Adipose tissue (tissue), 3 donors: ENCODE data around the gene TPSAB1. TPM values are rescaled to one million over a fixed set of nuclear protein-coding genes. Genes with fewer than 3 reads are reported as not detected.

Experiments used
- H3K27ac ChIP-seq: one replicate; pipeline ENCODE4 v1.5.1; 2013; ENCODE audit warnings: low read depth, low read length
- WGBS, 3 donors: extraction: QIAGEN DNeasy Blood & Tissue Kit; methylation state at CpG; one replicate each; pipeline ENCODE4 v1.1.7; 2013; 5-methylcytosine and 5-hydroxymethylcytosine counted together
- polyA plus RNA-seq, 3 donors: library from polyadenylated mRNA; stranded (reverse); fragments of 200-250 nt; gene quantifications; one replicate each; pipeline ENCODE4 v1.2.3, GENCODE V29; 2013
- donor health status: healthy with polysubstance abuse.
- donor health status: Bipolar disorder and iron deficiency.
- donor health status: healthy.

The TPSAB1 gene
- polyA plus RNA-seq, 3 donors, result 6.6 to 22.0 (median 10.0) TPM

DNA sequence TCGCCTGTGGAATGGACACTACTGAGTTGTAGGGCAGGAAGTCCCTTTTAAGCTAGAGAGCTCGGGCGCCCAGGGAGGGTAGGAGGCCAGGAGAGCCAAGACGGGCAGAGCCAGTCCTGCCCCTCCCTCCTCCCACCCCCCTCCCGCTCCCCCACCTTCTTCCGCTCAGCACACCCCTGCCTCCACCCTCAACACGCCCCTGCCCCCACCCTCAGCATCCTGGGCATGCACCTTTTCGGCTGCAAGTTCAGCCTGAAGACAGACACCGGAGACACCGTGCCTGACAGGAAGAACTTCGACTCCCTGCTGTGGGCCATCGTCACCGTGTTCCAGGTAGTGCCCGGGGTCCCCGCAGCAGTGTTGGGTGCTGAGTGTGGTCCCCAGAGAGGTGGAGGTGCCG is 33.7 kb upstream of the TPSAB1 start:
- WGBS, 3 donors, result 79 to 82% (median 80%) methylated on average over 16 of the region's 16 CpGs
- H3K27ac ChIP-seq, result no peak overlapping the region

DNA sequence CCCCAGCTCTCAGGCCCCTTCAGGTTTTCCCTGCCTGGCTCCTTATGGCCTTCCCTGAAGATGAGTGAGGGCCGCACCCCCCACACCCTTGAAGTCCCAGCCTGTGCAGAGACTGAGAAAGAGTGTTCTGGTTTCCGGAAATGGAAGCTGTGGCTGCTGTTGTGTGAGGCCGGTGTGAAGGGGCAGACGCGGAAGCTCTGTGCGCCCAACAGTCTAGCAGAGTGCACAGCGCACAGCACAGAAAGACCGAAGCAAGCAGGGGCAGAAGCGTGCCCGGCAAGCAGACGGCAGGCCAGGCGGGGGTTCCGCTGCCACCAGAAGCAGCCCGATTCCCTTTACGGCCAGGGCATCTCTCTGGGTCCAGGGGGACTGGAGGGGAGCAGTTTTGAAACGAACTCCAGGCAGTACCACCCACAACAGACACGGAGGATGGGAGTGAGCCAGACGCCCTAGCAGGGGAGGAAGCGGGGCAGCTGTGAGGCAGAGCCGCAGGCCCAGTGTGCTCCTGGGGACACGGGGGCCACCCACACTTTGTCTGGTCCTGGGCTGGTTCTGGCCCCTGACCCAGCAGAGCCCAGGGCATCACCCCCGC is 32.2 kb upstream of the TPSAB1 start:
- WGBS, 3 donors, result 76 to 81% (median 79%) methylated on average over 22 of the region's 22 CpGs
- no peak overlapping the region for H3K27ac ChIP-seq

DNA sequence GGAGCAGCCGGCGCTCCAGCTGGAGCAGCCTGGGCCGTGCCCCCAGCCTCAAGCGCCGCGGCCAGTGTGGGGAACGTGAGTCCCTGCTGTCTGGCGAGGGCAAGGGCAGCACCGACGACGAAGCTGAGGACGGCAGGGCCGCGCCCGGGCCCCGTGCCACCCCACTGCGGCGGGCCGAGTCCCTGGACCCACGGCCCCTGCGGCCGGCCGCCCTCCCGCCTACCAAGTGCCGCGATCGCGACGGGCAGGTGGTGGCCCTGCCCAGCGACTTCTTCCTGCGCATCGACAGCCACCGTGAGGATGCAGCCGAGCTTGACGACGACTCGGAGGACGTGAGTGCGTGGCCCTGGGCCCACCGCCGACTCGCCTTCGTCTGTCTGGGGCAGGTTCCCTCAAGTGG is 31.4 kb upstream of the TPSAB1 start:
- WGBS, 3 donors, result 90 to 95% (median 93%) methylated on average over 34 to 43 of the region's 43 CpGs
- no peak overlapping the region for H3K27ac ChIP-seq

DNA sequence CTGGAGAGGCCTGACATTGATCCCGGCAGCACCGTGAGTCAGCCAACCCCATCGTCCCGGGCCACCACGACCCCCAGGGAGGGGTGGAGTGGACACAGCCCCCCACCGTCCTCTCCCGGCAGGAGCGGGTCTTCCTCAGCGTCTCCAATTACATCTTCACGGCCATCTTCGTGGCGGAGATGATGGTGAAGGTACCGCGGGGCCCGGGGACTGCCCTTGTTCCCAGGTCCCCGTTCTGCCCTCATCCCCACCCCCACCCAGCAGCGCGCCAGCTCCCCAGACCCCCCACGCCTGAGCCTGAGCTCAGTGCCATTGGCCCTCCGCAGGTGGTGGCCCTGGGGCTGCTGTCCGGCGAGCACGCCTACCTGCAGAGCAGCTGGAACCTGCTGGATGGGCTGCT is 30.0 kb upstream of the TPSAB1 start:
- 84 to 90% (median 85%) methylated on average over 23 of the region's 23 CpGs for WGBS, 3 donors

DNA sequence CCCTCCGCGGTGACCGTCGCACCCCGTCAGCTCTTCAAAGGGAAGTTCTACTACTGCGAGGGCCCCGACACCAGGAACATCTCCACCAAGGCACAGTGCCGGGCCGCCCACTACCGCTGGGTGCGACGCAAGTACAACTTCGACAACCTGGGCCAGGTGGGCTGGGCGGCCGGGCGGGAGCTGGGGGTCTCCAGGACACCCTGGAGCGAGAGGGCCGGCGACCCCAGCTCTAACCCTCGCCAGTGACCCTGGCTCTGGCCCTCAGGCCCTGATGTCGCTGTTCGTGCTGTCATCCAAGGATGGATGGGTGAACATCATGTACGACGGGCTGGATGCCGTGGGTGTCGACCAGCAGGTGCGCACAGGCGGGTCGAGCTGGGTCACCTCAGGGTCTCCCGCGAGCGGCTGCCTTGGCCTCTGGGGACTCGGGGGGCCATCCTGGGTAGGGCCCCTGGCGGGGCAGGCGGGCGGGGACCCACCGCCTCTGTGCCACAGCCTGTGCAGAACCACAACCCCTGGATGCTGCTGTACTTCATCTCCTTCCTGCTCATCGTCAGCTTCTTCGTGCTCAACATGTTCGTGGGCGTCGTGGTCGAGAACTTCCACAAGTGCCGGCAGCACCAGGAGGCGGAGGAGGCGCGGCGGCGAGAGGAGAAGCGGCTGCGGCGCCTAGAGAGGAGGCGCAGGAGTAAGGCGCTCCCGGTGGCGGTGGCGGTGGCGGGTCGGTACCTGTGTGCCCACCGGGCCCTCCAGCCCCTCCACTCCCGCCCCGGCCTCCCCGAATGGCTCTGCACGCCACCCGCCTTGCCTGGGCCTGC is 28.8 kb upstream of the TPSAB1 start:
- H3K27ac ChIP-seq, result no peak overlapping the region
- 90 to 92% (median 92%) methylated on average over 50 to 65 of the region's 65 CpGs for WGBS, 3 donors

More for the DNA sequence above, 30.0 kb upstream of the TPSAB1 start:
- no peak overlapping the region for H3K27ac ChIP-seq

DNA sequence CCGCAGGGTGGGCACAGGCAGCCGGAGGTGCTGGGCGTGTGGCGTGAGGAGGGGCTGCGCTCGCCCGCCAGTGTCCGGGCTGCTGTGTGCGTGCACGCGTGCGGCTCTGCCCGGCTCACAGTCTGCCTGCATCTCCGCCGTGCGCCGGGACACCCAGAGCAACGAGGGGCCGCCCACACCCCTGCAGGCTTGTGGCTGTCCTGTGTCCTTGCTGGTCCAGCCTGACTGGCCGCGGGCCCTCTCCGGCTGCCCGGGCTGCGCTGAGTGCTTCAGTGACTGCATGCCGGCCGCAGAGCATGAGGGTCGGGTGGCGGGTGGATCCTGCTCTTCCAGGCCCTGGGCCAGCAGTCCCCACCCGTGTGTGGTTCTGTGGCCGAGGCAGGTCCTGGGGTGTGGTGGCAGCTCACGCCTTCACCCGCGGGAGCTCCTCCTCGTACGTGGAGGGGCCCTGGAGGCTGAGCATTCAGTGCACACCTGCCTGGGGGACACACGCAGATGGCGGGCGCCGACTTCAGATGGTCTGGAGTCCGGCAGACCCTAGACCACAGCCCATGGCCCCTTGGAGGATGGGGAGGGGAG is 27.8 kb upstream of the TPSAB1 start:
- 86 to 92% (median 92%) methylated on average over 35 to 40 of the region's 40 CpGs for WGBS, 3 donors
- H3K27ac ChIP-seq, result no peak overlapping the region

DNA sequence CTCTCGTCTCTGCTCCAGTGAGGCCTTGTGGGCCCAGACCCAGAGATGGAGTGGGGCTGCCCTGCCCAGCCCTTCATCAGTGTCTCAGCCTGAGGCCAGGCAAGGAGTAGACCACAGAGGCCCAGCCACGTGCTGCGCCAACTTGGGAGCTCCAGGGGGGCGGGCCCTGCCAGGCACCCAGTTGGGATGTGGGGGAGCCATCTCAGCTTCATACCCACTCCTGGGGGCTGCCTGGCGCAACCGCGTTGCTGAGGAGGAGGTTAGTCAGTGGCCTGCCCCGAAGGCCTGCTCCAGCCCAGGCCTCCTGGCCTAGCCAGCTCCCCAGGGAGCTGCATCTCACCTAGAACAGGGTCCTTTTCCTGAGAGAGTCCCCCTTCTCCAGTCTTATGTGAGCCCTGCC is 27.3 kb upstream of the TPSAB1 start:
- 61 to 86% (median 80%) methylated on average over 5 to 8 of the region's 8 CpGs for WGBS, 3 donors
- no peak overlapping the region for H3K27ac ChIP-seq

DNA sequence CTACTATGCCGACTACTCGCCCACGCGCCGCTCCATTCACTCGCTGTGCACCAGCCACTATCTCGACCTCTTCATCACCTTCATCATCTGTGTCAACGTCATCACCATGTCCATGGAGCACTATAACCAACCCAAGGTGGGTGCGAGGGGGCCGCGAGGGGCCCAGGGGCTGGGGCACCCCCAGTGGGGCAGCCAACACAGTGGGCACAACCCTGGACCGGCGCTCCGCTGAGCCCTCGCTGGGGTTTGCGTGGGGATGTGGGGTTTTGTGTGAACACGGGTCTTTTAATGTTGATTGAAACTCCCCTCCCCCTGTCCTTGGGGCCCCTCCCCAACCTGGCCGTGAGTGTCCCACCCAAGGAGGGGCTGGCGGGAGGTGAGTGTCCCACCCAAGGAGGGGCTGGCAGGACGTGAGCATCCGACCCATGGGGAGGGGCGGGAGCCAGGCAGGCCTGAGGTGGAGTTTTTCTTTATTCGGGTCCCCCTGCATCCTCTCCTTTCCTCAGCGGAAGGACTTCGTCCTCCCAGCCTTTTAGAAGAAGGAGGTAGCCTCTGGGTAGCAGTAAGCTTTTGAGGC is 26.6 kb upstream of the TPSAB1 start:
- 77 to 87% (median 81%) methylated on average over 24 to 25 of the region's 25 CpGs for WGBS, 3 donors
- no peak overlapping the region for H3K27ac ChIP-seq

DNA sequence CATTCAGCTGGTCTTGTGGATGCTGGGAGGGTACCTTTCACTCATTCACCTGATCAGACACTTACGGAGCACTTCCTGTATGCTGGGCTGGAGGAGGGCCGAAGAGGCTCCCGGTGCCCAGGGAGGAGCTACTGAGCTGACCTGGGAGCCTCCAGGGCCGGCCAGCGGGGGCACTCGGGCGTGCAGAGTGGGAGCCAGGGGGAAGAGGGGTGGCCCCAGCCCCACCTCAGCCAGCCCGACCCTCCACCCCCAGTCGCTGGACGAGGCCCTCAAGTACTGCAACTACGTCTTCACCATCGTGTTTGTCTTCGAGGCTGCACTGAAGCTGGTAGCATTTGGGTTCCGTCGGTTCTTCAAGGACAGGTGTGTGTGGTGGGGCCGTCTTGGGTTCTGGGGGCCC is 25.8 kb upstream of the TPSAB1 start:
- no peak overlapping the region for H3K27ac ChIP-seq
- 66 to 79% (median 72%) methylated on average over 16 of the region's 16 CpGs for WGBS, 3 donors

DNA sequence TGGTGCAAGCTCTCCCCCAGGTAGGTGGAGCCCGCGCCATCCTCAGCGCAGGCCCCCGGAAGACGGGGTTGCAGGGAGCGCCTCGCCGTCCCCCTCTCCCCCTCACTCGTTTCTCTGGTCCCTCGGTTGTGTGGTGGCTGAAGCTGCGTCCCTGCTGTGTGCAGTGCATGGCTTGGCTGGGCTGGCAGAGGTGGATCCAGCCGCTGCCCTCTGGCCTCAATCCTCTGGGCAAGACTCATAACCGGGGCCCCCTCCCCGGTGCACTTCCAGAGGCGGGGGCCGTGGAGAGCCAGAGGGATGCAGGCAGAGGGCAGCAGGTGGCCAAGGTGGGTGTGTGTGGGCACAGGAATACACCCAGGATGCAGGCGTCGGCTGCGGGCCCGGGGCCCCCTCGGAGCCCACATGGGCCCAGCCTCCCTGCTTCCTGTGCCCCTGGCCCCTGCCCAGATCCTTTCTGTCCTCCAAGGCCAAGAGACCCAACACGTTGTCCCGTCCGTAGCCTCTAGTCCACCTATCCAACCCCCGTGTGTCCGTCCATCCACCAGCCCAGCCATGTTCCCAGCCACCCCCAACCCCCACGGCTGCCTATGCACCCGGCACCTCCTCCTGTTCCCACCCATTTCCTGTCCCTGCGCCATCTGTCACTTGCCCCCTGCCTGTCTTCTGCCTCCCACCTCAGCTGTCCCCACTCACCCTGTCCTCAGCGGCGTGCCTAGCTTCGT is 24.8 kb upstream of the TPSAB1 start:
- no peak overlapping the region for H3K27ac ChIP-seq
- 72 to 78% (median 76%) methylated on average over 31 to 32 of the region's 32 CpGs for WGBS, 3 donors

DNA sequence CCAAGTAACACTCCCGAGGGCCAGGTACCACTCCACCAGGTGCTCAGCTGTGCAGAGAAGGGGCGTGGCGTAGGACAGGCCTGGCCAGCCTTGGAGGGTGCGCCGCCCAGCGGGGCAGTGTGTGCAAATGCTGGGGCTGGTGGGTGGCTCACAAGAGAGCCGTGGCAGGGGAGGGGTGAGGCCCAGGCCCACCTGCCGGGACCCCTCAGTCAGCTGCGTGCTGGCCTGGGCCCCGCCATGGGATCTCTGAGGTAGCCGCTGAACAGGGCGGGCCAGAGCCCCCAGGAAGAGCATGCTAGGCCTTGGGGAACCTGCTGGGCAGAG is 24.2 kb upstream of the TPSAB1 start:
- H3K27ac ChIP-seq, result no peak overlapping the region
- WGBS, 3 donors, result 83 to 91% (median 88%) methylated on average over 12 of the region's 12 CpGs

DNA sequence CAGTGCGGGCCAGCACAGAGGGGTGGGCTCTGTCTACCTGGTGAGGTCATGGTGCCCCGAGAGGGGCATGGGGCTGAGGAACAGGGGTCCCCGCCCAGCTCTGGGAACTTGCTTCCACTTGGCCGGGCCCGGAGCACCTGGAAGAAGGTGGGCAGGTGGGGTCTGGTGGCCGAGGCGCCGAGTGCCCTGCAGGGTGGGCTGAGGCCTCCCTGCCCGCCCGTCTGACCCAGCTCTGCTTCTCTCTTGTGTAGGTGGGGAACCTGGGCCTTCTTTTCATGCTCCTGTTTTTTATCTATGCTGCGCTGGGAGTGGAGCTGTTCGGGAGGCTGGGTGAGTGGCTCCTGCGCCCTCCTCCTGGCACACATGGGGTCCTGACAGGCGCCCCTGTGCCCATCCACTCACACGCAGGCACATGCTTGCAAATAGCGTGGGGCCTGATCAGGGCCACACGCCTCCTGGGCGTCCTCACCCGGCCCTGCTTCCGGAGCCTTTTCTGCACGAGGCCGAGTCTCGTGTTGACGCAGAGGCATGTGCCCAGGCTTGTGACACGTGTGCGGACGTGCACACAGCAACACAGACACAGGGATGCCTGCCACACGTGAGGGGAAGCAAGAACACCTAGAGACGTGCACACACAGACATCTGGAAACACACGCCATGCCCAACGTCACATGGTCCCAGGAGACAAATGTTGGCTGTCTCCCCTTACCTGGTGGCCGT is 23.7 kb upstream of the TPSAB1 start:
- WGBS, 3 donors, result 85 to 89% (median 85%) methylated on average over 31 to 32 of the region's 32 CpGs

DNA sequence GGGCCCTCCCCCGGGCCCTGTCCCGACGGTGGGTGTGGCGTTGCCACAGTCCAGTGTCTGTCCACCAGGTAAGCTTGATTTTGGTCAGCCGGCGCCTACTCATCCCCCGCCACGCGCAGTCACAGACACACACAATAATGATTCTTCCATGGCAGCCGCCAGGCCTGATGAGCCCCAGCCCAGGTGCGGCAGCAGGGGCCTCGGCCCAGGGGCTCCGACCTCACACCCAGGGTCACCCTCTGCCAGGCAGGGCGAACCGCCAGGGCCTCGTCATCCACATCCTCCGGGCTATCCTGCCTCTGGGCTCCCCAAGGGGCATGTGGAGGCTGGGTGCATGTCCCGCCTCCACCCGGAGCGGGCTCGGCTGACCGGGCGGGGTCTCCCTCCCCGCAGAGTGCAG is 23.0 kb upstream of the TPSAB1 start:
- 85 to 86% (median 85%) methylated on average over 22 to 24 of the region's 24 CpGs for WGBS, 3 donors

More for the DNA sequence above, 23.7 kb upstream of the TPSAB1 start:
- H3K27ac ChIP-seq, result no peak overlapping the region

DNA sequence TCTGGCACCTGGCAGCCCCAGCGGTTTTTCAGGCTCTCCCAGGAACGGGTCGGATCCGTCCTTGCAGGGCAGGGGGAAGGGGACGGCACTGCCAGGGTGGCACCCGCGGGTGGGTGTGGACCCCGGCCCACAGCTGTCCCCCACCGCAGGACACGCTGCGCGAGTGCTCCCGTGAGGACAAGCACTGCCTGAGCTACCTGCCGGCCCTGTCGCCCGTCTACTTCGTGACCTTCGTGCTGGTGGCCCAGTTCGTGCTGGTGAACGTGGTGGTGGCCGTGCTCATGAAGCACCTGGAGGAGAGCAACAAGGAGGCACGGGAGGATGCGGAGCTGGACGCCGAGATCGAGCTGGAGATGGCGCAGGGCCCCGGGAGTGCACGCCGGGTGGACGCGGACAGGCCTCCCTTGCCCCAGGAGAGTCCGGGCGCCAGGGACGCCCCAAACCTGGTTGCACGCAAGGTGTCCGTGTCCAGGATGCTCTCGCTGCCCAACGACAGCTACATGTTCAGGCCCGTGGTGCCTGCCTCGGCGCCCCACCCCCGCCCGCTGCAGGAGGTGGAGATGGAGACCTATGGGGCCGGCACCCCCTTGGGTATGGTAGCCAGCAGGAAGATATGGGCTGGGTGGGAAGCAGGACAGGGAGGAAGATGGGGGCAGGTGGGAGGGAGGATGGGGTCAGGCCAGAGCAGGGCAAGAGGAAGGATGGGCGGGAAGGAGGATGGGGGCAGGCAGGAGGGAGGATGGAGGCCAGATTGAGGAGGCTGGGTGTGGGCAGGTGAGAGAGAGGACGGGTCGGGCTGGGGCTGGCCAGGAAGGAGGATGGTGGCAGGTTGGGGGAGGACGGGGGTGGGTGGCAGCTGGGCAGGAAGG is 22.2 kb upstream of the TPSAB1 start:
- WGBS, 3 donors, result 86 to 89% (median 87%) methylated on average over 48 to 49 of the region's 49 CpGs
- no peak overlapping the region for H3K27ac ChIP-seq

More for the DNA sequence above, 23.0 kb upstream of the TPSAB1 start:
- no peak overlapping the region for H3K27ac ChIP-seq

DNA sequence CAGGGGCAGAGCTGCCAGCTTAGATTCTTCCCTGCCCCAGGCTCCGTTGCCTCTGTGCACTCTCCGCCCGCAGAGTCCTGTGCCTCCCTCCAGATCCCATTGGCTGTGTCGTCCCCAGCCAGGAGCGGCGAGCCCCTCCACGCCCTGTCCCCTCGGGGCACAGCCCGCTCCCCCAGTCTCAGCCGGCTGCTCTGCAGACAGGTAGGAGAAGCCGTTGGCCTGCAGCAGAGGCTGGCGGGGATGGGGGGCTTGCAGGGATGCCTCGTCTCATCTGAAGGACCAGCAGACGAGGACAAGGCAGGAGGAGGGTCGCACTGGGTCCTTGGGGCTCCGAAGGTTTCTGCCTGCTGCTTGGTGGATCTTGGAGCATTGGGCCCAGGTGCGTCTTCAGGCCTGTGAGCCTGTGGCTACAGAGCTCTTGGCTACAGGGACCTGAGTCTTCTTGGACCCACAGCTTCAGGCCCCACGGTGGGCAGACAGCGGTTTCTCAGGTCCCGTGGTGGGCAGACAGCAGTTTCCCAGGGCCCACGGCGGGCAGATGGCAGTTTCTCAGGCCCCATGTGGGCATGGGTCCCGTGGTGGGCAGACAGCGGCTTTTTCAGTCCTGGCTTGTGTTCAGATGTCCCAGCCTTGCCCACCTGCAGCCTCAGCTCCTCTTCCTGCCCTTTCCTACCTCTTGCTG is 21.4 kb upstream of the TPSAB1 start:
- WGBS, 3 donors, result 78 to 91% (median 86%) methylated on average over 20 to 24 of the region's 24 CpGs

DNA sequence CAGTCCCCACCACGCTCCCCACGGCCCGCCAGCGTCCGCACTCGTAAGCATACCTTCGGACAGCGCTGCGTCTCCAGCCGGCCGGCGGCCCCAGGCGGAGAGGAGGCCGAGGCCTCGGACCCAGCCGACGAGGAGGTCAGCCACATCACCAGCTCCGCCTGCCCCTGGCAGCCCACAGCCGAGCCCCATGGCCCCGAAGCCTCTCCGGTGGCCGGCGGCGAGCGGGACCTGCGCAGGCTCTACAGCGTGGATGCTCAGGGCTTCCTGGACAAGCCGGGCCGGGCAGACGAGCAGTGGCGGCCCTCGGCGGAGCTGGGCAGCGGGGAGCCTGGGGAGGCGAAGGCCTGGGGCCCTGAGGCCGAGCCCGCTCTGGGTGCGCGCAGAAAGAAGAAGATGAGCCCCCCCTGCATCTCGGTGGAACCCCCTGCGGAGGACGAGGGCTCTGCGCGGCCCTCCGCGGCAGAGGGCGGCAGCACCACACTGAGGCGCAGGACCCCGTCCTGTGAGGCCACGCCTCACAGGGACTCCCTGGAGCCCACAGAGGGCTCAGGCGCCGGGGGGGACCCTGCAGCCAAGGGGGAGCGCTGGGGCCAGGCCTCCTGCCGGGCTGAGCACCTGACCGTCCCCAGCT is 20.3 kb upstream of the TPSAB1 start:
- no peak overlapping the region for H3K27ac ChIP-seq
- 90 to 92% (median 90%) methylated on average over 41 to 55 of the region's 55 CpGs for WGBS, 3 donors

More for the DNA sequence above, 21.4 kb upstream of the TPSAB1 start:
- no peak overlapping the region for H3K27ac ChIP-seq
